B cell (primary cell): Measurements from ENCODE around the gene SLC6A20. TPM values are rescaled to one million over a fixed set of nuclear protein-coding genes. Genes with fewer than 3 reads are reported as not detected.

Experiments used
- ATAC-seq: fragments of 200-7000 bp; cut with Tn5 transposase; one replicate; pipeline ENCODE4 v1.10.0; 2021; ENCODE audit warnings: low read depth, mild to moderate bottlenecking, moderate number of reproducible peaks, moderate library complexity
- CTCF ChIA-PET: fragments of 350-600 bp; sonication (Branson Sonifier 250); formaldehyde crosslinking; loops from one replicate; lab custom pipeline; 2021; ENCODE audit warnings: antibody characterized with exemption, inconsistent platforms; lab: Charles Lee
- POLR2A ChIA-PET: fragments of 350-600 bp; sonication (Branson Sonifier 250); formaldehyde crosslinking; loops from one replicate; lab custom pipeline; 2021; ENCODE audit warnings: antibody characterized with exemption; lab: Charles Lee
- DNase-seq: peaks from one replicate; pipeline ENCODE4 v3.0.0; 2013
- H2AFZ ChIP-seq: 2 replicates; pipeline ENCODE4 v1.6.1; 2012; ENCODE audit warnings: mild to moderate bottlenecking, low read depth, low read length; ENCODE audit not compliant: insufficient read depth, poor library complexity, severe bottlenecking
- H3K27ac ChIP-seq, 2 donors: 1 replicate in 1 of 2; 2 replicates in 1 of 2; pipeline ENCODE4 v1.5.1; 2012 to 2013; ENCODE audit warnings: low read length in 2 of 2, mild to moderate bottlenecking in 2 of 2, moderate library complexity in 1 of 2
- H3K27me3 ChIP-seq, 4 experiments: fragments of 200-600 bp in 1 of 4; sonication (generic) in 1 of 4; replicated peaks in 1 of 4; 1 replicate in 2 of 4; 2 replicates in 2 of 4; pipeline versions ENCODE4 v1.6.1 to v1.7.0; 2013 to 2016; ENCODE audit warnings: low read length in 3 of 4, mild to moderate bottlenecking in 2 of 4, mixed read lengths in 1 of 4, moderate library complexity in 1 of 4; ENCODE audit not compliant: insufficient read depth in 4 of 4, control insufficient read depth in 3 of 4; ENCODE audit errors: control extremely low read depth in 1 of 4
- H3K36me3 ChIP-seq, 2 experiments: replicated peaks in 1 of 2; 1 replicate in 1 of 2; 2 replicates in 1 of 2; pipeline versions ENCODE4 v1.6.1 to v1.7.1; 2013; ENCODE audit warnings: low read length in 1 of 2; ENCODE audit not compliant: insufficient read depth in 2 of 2, control insufficient read depth in 1 of 2; ENCODE audit errors: control extremely low read depth in 1 of 2, extremely low read depth in 1 of 2
- H3K4me1 ChIP-seq, 2 donors: fragments of 200-600 bp in 1 of 2; sonication (generic) in 1 of 2; 1 replicate in 1 of 2; 2 replicates in 1 of 2; pipeline versions ENCODE4 v1.5.1 to v1.6.1; 2013 to 2017; ENCODE audit warnings: low read length in 2 of 2; ENCODE audit not compliant: control insufficient read depth in 2 of 2, insufficient read depth in 2 of 2
- H3K4me2 ChIP-seq: replicated peaks from 2 replicates; pipeline ENCODE3; 2012; ENCODE audit warnings: mild to moderate bottlenecking, low read depth, low read length; ENCODE audit not compliant: poor library complexity, severe bottlenecking
- H3K4me3 ChIP-seq, 5 experiments: fragments of 200-600 bp in 1 of 5; sonication (generic) in 1 of 5; 1 replicate in 3 of 5; 2 replicates in 2 of 5; pipeline versions ENCODE4 v1.5.1 to v1.7.0; 2011 to 2016; ENCODE audit warnings: low read length in 4 of 5, mild to moderate bottlenecking in 4 of 5, low read depth in 2 of 5, control low read depth in 1 of 5, moderate library complexity in 1 of 5; ENCODE audit not compliant: insufficient read depth in 1 of 5; ENCODE audit errors: control extremely low read depth in 1 of 5, extremely low read depth in 1 of 5
- H3K79me2 ChIP-seq: fragments of 200-600 bp; sonication (generic); one replicate; pipeline ENCODE4 v1.6.0; 2016; ENCODE audit warnings: low read length; ENCODE audit not compliant: control insufficient read depth, insufficient read depth
- H3K9ac ChIP-seq: fragments of 200-600 bp; sonication (generic); 2 replicates; pipeline ENCODE4 v1.6.1; 2017; ENCODE audit warnings: mild to moderate bottlenecking, low read length, moderate library complexity
- H3K9me3 ChIP-seq, 3 donors: one replicate each; pipeline versions ENCODE4 v1.6.1 to v1.7.1; 2013; ENCODE audit warnings: low read length in 2 of 3; ENCODE audit not compliant: control insufficient read depth in 2 of 3, insufficient read depth in 1 of 3; ENCODE audit errors: control extremely low read depth in 1 of 3
- H4K20me1 ChIP-seq: 2 replicates; pipeline ENCODE4 v1.6.0; 2012; ENCODE audit warnings: mild to moderate bottlenecking, low read length; ENCODE audit not compliant: insufficient read depth, control insufficient read depth, poor library complexity, severe bottlenecking
- H3K27ac Mint-ChIP-seq: one replicate; pipeline ENCODE4 v1.8.0; 2021; ENCODE audit warnings: mixed read lengths
- H3K27me3 Mint-ChIP-seq: one replicate; pipeline ENCODE4 v1.8.0; 2021; ENCODE audit warnings: mixed read lengths
- H3K4me1 Mint-ChIP-seq: one replicate; pipeline ENCODE4 v1.8.0; 2021; ENCODE audit warnings: mixed read lengths
- H3K4me3 Mint-ChIP-seq: one replicate; pipeline ENCODE4 v1.8.0; 2021; ENCODE audit warnings: mixed read lengths
- H3K9me3 Mint-ChIP-seq: one replicate; pipeline ENCODE4 v1.8.0; 2022; ENCODE audit warnings: mixed read lengths; ENCODE audit not compliant: insufficient read depth
- CTCF ChIP-seq: fragments of 200-600 bp; IDR thresholded peaks from one replicate; pipeline ENCODE4 v1.8.0; 2022; ENCODE audit warnings: antibody characterized with exemption, mild to moderate bottlenecking
- EZH2 ChIP-seq: IDR thresholded peaks from 2 replicates; pipeline ENCODE4 v1.6.1; 2012; ENCODE audit warnings: borderline replicate concordance, low read depth, mild to moderate bottlenecking, moderate library complexity, low read length; ENCODE audit not compliant: insufficient read depth, poor library complexity, severe bottlenecking
- WGBS: methylation state at CpG from one replicate; pipeline ENCODE4 v1.1.5; 2013; ENCODE audit warnings: missing lambda C conversion rate; ENCODE audit not compliant: insufficient coverage; 5-methylcytosine and 5-hydroxymethylcytosine counted together
- intact Hi-C: fragments of 100-400 bp; cut with micrococcal nuclease; formaldehyde crosslinking; loops from one replicate; pipeline ENCODE4 v1.10.0; 2022
- polyA plus RNA-seq: library from polyadenylated mRNA; depleted of rRNA; stranded (reverse); fragments of >200 nt; gene quantifications from 2 replicates; pipeline ENCODE4 v1.2.3, GENCODE V29; 2012
- total RNA-seq, 2 donors: library from RNA; stranded (reverse); fragments of 120-200 nt in 1 of 2; gene quantifications; 1 replicate in 1 of 2; 2 replicates in 1 of 2; pipeline versions ENCODE4 v1.2.3 to v1.2.4, GENCODE V29; 2013 to 2022

Gene SLC6A20
- total and polyA plus RNA-seq, 2 donors (not counting 1 experiment from before 2014, with no cell fraction given): 0.32 TPM; not detected in 1

DNA sequence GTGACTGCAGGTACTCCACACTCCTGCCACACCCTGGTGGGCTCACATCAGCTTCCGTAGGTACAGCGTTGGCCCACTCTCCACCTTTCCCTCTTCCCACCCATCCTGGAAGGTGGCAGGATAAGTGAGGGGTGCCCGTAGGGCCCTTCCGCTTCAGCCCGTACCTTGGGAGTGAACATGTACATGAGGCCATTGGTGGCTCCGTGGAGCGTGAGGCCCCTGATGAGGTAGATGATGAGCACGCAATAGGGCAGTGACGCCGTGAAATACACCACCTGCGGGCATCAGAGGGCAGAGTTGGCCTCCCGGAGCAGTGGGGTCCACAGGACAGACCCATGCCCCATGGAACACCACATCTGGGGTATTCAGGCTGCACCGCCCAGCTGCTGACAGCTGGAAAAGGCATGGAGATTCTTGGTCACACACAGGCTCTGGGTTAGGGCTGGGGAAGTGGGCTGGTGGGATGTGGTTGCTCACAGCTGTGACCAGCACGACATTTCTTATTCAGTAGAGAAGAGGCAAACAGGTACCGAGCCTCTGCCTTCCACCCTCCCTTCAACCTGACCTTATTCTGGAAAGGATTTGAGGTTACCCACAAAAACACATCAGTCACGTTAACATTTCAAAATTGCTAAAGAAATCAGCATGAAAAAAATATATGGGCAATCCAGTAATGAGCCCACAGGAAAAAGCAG, 23.8 kb downstream of the SLC6A20 start:
- no peak overlapping the region for H2AFZ ChIP-seq
- no peak for DNase-seq
- ChIA-PET POLR2A (no interaction called here), CTCF (no interaction called here)
- H3K36me3 ChIP-seq: no peaks in the 10 kb centered on the region
- no peak overlapping the region for H3K27ac Mint-ChIP-seq
- peaks cover 20% of the 10 kb centered on the region for H3K27me3 Mint-ChIP-seq
- no peak for TF ChIP-seq CTCF
- TF ChIP-seq EZH2: no peak
- no peak overlapping the region for H3K9ac ChIP-seq
- no peaks in the 10 kb centered on the region for H3K4me1 Mint-ChIP-seq
- no peaks in the 10 kb centered on the region for H3K79me2 ChIP-seq
- no peak overlapping the region for H3K4me3 ChIP-seq
- no peaks in the 10 kb centered on the region for H4K20me1 ChIP-seq
- H3K4me2 ChIP-seq: no peak overlapping the region
- intact Hi-C loops: no loop called here
- WGBS: 86% methylated on average over 15 of the region's 16 CpGs
- no peaks in the 10 kb centered on the region for H3K4me1 ChIP-seq
- H3K9me3 ChIP-seq: peaks cover 0 to 1% (median 0%) of the 10 kb centered on the region in 3 donors
- no peaks in the 10 kb centered on the region for H3K9me3 Mint-ChIP-seq
- peaks cover 0 to 6% (median 0%) of the 10 kb centered on the region in 4 experiments for H3K27me3 ChIP-seq
- no peak overlapping the region for H3K4me3 Mint-ChIP-seq
- no peak overlapping the region for H3K27ac ChIP-seq
- ATAC-seq: no peak

DNA sequence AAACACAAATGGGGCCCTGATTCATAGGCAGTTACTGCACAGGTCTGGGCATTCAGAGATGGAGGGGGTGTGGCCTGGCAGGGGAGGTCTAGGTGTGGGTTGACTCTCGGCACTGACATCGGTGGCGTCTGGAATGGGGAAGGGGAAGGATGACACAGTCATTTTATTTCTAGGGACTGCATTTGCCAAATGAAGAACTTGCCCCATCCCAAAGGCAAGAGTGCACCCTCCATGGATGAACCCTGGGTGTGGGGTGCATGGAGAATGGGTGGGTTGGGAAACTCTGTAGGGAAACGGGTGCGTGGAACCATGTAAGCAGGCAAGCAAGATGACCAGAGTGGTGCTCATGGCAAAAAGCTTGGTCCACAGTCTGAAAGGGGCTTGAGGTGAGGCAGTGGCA, 24.5 kb downstream of the SLC6A20 start:
- H3K27me3 Mint-ChIP-seq: peaks cover 20% of the 10 kb centered on the region
- WGBS: 89% methylated on average over 5 of the region's 5 CpGs
- H3K9me3 Mint-ChIP-seq: no peaks in the 10 kb centered on the region
- intact Hi-C loops: no loop called here
- H3K4me2 ChIP-seq: no peak overlapping the region
- no peaks in the 10 kb centered on the region for H3K36me3 ChIP-seq
- no peak overlapping the region for H3K9ac ChIP-seq
- no peak overlapping the region for H3K27ac ChIP-seq
- no peak for DNase-seq
- H3K4me3 ChIP-seq: no peak overlapping the region
- H3K79me2 ChIP-seq: no peaks in the 10 kb centered on the region
- TF ChIP-seq CTCF (no peak), EZH2 (no peak)
- peaks cover 0 to 6% (median 0%) of the 10 kb centered on the region in 3 donors for H3K9me3 ChIP-seq
- H3K4me1 ChIP-seq: no peaks in the 10 kb centered on the region
- ATAC-seq: no peak
- peaks cover 0 to 6% (median 0%) of the 10 kb centered on the region in 4 experiments for H3K27me3 ChIP-seq
- CTCF ChIA-PET: no interaction called here
- no peak overlapping the region for H3K4me3 Mint-ChIP-seq
- no peak overlapping the region for H3K27ac Mint-ChIP-seq
- POLR2A ChIA-PET: no interaction called here
- no peaks in the 10 kb centered on the region for H3K4me1 Mint-ChIP-seq
- H4K20me1 ChIP-seq: no peaks in the 10 kb centered on the region
- no peak overlapping the region for H2AFZ ChIP-seq
